HepG2 (cell line): ENCODE data around the gene MYO10. TPM values are rescaled to one million over a fixed set of nuclear protein-coding genes. Genes with fewer than 3 reads are reported as not detected.

Experiments used
- ATAC-seq: fragments of 200-7000 bp; cut with Tn5 transposase; 3 replicates; pipeline ENCODE4 v1.9.1; 2020; ENCODE audit warnings: mild to moderate bottlenecking, moderate library complexity
- BruUV-seq: library from RNA; stranded (reverse); fragments of 400-500 nt; replicated peaks from 2 replicates; lab custom pipeline; 2021; lab: Mats Ljungman, UMichigan
- CTCF ChIA-PET: fragments of 300-600 bp; formaldehyde crosslinking; extraction: SDS; loops from one replicate; lab custom pipeline; 2021; ENCODE audit warnings: low total read pairs, inconsistent platforms, low intra/inter-chr PET ratio; lab: Yijun Ruan, JAX
- POLR2A ChIA-PET: fragments of 350-600 bp; sonication (Branson Sonifier 250); formaldehyde crosslinking; loops from one replicate; lab custom pipeline; 2020; ENCODE audit warnings: antibody characterized with exemption, inconsistent platforms; lab: Yijun Ruan, JAX
- DNase-seq: peaks from one replicate; pipeline ENCODE4 v3.0.0-alpha.2; 2015; ENCODE audit warnings: low spot score
- FAIRE-seq: peaks from 3 replicates; lab custom pipeline; 2011; peaks lifted over from hg19 to GRCh38; lab: Jason Lieb, UNC
- H2AFZ ChIP-seq: one replicate; pipeline ENCODE4 v1.6.1; 2011; ENCODE audit warnings: low read length, inconsistent platforms
- H3K27ac ChIP-seq: fragments of 300-600 bp; 3 replicates; pipeline ENCODE4 v1.8.0; 2011; ENCODE audit warnings: mixed run types, mild to moderate bottlenecking, mixed read lengths, low read length, inconsistent platforms; ENCODE audit not compliant: insufficient read depth; ENCODE audit errors: extremely low read length
- H3K27me3 ChIP-seq, 2 experiments: fragments of 200-600 bp in 1 of 2; 2 replicates in 1 of 2; 3 replicates in 1 of 2; pipeline versions ENCODE4 v1.6.0 to v1.8.0; 2011; ENCODE audit warnings: low read length in 2 of 2, mild to moderate bottlenecking in 2 of 2, moderate library complexity in 2 of 2, inconsistent platforms in 1 of 2; ENCODE audit not compliant: insufficient read depth in 2 of 2, control insufficient read depth in 1 of 2
- H3K36me3 ChIP-seq, 2 experiments: fragments of 200-600 bp in 1 of 2; replicated peaks in 1 of 2; 2 replicates in 1 of 2; 3 replicates in 1 of 2; pipeline versions ENCODE4 v1.5.1 to v1.8.0; 2011; ENCODE audit warnings: low read length in 2 of 2, inconsistent platforms in 1 of 2; ENCODE audit not compliant: insufficient read depth in 2 of 2, control insufficient read depth in 1 of 2
- H3K4me1 ChIP-seq: 2 replicates; pipeline ENCODE4 v1.5.1; 2012; ENCODE audit warnings: low read length, inconsistent platforms; ENCODE audit not compliant: insufficient read depth
- H3K4me2 ChIP-seq: 2 replicates; pipeline ENCODE4 v1.6.0; 2011; ENCODE audit warnings: low read depth, low read length, inconsistent platforms
- H3K4me3 ChIP-seq, 3 experiments: fragments of 200-600 bp in 1 of 3; sonication (generic), shearing (Covaris generic) in 1 of 3; replicated peaks in 1 of 3; 2 replicates each; pipeline ENCODE4 v1.5.1; 2011 to 2016; ENCODE audit warnings: low read length in 3 of 3, inconsistent platforms in 2 of 3, low read depth in 2 of 3, mild to moderate bottlenecking in 2 of 3, control low read depth in 1 of 3, mixed read lengths in 1 of 3; ENCODE audit not compliant: insufficient read depth in 1 of 3
- H3K79me2 ChIP-seq: one replicate; pipeline ENCODE4 v1.6.1; 2011; ENCODE audit warnings: low read length, inconsistent platforms; ENCODE audit not compliant: insufficient read depth
- H3K9ac ChIP-seq: 2 replicates; pipeline ENCODE4 v1.6.0; 2011; ENCODE audit warnings: mild to moderate bottlenecking, low read depth, low read length, inconsistent platforms; ENCODE audit not compliant: insufficient read depth
- H3K9me3 ChIP-seq: 2 replicates; pipeline ENCODE4 v1.5.1; 2012; ENCODE audit warnings: mild to moderate bottlenecking, low read length
- H4K20me1 ChIP-seq: 2 replicates; pipeline ENCODE4 v1.6.0; 2011; ENCODE audit warnings: inconsistent platforms, mild to moderate bottlenecking, low read length, moderate library complexity; ENCODE audit not compliant: insufficient read depth
- ZBTB40 ChIP-seq, 2 experiments: fragments of 450-650 bp in 1 of 2; sonication (generic) in 1 of 2; formaldehyde crosslinking in 1 of 2; IDR thresholded peaks; 2 replicates each; pipeline versions ENCODE4 v1.6.1 to v1.8.0; 2016 to 2022; ENCODE audit warnings: antibody characterized with exemption in 1 of 2, mild to moderate bottlenecking in 1 of 2, missing genetic modification reagents in 1 of 2
- ZNF18 ChIP-seq: sonication (generic); formaldehyde crosslinking; IDR thresholded peaks from 2 replicates; pipeline ENCODE4 v1.8.0; 2022; ENCODE audit warnings: mild to moderate bottlenecking, missing genetic modification reagents; ENCODE audit not compliant: insufficient replicate concordance
- ZNF451 ChIP-seq: sonication (generic); formaldehyde crosslinking; IDR thresholded peaks from 2 replicates; pipeline ENCODE4 v1.5.0; 2020; ENCODE audit warnings: mild to moderate bottlenecking, missing genetic modification reagents
- WGBS: methylation state at CpG from one replicate; pipeline ENCODE4 v1.1.6; 2017; ENCODE audit warnings: low lambda C conversion rate; 5-methylcytosine and 5-hydroxymethylcytosine counted together
- in situ Hi-C: cut with HindIII; loops from 2 replicates; pipeline ENCODE4 v1.10.0; 2017; ENCODE audit warnings: low pct_unique_long_range_greater_than_20kb; ENCODE audit not compliant: extremely low pct_ligation_motif_present
- intact Hi-C: fragments of 100-400 bp; cut with micrococcal nuclease; formaldehyde crosslinking; loops from one replicate; pipeline ENCODE4 v1.10.0; 2022; ENCODE audit not compliant: unreplicated experiment
- polyA plus RNA-seq, 8 experiments: library from polyadenylated mRNA; depleted of rRNA in 3 of 8; stranded (reverse) in 7 of 8; unstranded in 1 of 8; fragments of >200 nt; fragmentation: Illumina TruSeq in 4 of 8; extraction: Trizol in 4 of 8; gene quantifications; 2 replicates each; pipeline versions ENCODE4 v1.2.1 to v1.2.3, GENCODE V29; 2011 to 2016; ENCODE audit warnings: low read depth in 4 of 8, missing spikeins in 1 of 8, mixed read lengths in 1 of 8; ENCODE audit not compliant: insufficient read depth in 1 of 8
- total RNA-seq, 5 experiments: library from RNA; depleted of rRNA; stranded (reverse); fragments of >200 nt; fragmentation: Illumina TruSeq; extraction: Trizol; gene quantifications; 2 replicates each; pipeline ENCODE4 v1.2.3, GENCODE V29; 2016; ENCODE audit warnings: low read depth in 1 of 5

The MYO10 gene
- total and polyA plus RNA-seq, 2 of the 13 experiments (the other 11 are each of a cell fraction or from before 2014, with no cell fraction given) = 4.5 to 14.0 TPM

DNA sequence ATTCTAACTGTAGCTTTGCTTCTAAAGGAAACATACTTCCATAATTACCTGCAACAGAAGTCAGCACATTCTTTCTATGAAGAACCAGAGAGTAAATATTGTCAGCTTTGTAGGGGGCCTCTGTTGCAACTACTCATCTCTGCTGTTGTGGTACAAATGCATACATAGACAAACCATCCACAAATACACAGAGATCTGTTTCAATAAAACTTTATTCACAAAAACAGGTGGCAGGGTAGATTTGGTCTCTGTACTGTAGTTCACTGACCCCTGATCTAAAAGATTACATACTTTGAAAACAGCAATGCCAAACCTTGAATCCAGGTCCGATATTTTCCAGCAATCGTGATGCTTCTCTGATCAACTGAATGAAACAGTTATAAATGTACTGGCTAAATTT, 274.4 kb downstream of the MYO10 start:
- H3K79me2 ChIP-seq = no peaks in the 10 kb centered on the region
- ATAC-seq = no peak; the same call in 2 of the 3 replicates
- intact Hi-C loops = no loop called here
- BruUV-seq = no TSS peak
- H3K9me3 ChIP-seq = no peaks in the 10 kb centered on the region
- H3K4me1 ChIP-seq = no peaks in the 10 kb centered on the region
- no peak overlapping the region for H3K4me3 ChIP-seq
- peaks cover 7 to 14% of the 10 kb centered on the region in 2 experiments; a peak in 4 of 5 replicates for H3K36me3 ChIP-seq
- 2% methylated on average over 2 of the region's 2 CpGs for WGBS
- POLR2A ChIA-PET = interaction anchor here (0.6 kb wide), 1 partner anchor 195 kb away, joined by 3 read pairs; no protein-coding TSS in a partner anchor
- no peak for FAIRE-seq
- TF ChIP-seq ZNF451 (CRISPR knock-in tag) (no peak), ZNF18 (CRISPR knock-in tag) (no peak), ZBTB40 (IDR thresholded peaks at IDR 0.05) (peak; percentile 54; the same call in 1 of the 2 replicates), ZBTB40 (CRISPR knock-in tag; IDR thresholded peaks at IDR 0.05) (peak; percentile 76; the same call in 1 of the 2 replicates)
- TF ChIP-seq, all 625 proteins: peak for 1
- CTCF ChIA-PET = no interaction called here
- no peak for DNase-seq
- H3K9ac ChIP-seq = no peak overlapping the region
- H2AFZ ChIP-seq = no peak overlapping the region
- in situ Hi-C loops = loop anchor here (10.0 kb wide), 1 partner anchor 177 kb away; no protein-coding TSS in a partner anchor
- no peaks in the 10 kb centered on the region; a peak in 2 of 5 replicates for H3K27me3 ChIP-seq
- H4K20me1 ChIP-seq = no peaks in the 10 kb centered on the region
- no peak overlapping the region for H3K4me2 ChIP-seq
- H3K27ac ChIP-seq = no peak overlapping the region
